Gastroesophageal sphincter (tissue), 3 donors: Measurements from ENCODE around the gene MRPL30.

Experiments
- CTCF ChIP-seq, 4 experiments: fragments of 200-600 bp in 2 of 4; fragments of 450-650 bp in 2 of 4; sonication (generic) in 1 of 4; IDR thresholded peaks; one replicate each; pipeline ENCODE4 v1.5.1; 2017 to 2019; ENCODE audit warnings: antibody characterized with exemption in 4 of 4, mild to moderate bottlenecking in 2 of 4, moderate library complexity in 2 of 4
- POLR2A ChIP-seq, 2 donors: fragments of 450-650 bp; IDR thresholded peaks; one replicate each; pipeline ENCODE4 v1.6.1; 2017; ENCODE audit warnings: antibody characterized with exemption in 2 of 2, mild to moderate bottlenecking in 2 of 2, moderate library complexity in 1 of 2

- TF ChIP-seq CTCF (IDR thresholded peaks at IDR 0.05) (no peak), POLR2A (IDR thresholded peaks at IDR 0.05) (no peak)
These were observed 2.0 kb downstream of the MRPL30 start for GRCh38 chr2:99183025-99183424.
